SK-N-SH treated with all-trans-retinoic acid at 6 μM for 48 hours (cell line): ENCODE data around the gene USP12.
A peak's percentile ranks its signal among the peaks of the same experiment; 100 is the strongest.

Experiments used
- ATAC-seq: fragments of 200-7000 bp; cut with Tn5 transposase; 3 replicates; pipeline ENCODE4 v1.9.1; 2020; ENCODE audit warnings: mild to moderate bottlenecking, moderate library complexity
- ARNTL ChIP-seq: fragments of 450-650 bp; formaldehyde crosslinking; IDR thresholded peaks from 2 replicates; pipeline ENCODE4 v1.5.0; 2020; ENCODE audit warnings: low read depth, mild to moderate bottlenecking, moderate library complexity, borderline replicate concordance
- BACH2 ChIP-seq: fragments of 250-450 bp; sonication (Bioruptor Pico); IDR thresholded peaks from 2 replicates; pipeline ENCODE4 v1.9.0; 2021; ENCODE audit warnings: mild to moderate bottlenecking, borderline replicate concordance
- CSDC2 ChIP-seq: fragments of 250-450 bp; sonication (Bioruptor Pico); IDR thresholded peaks from 2 replicates; pipeline ENCODE4 v1.5.0; 2020; ENCODE audit warnings: mild to moderate bottlenecking, moderate library complexity
- ESRRG ChIP-seq: fragments of 250-450 bp; sonication (Bioruptor Pico); IDR thresholded peaks from 2 replicates; pipeline ENCODE4 v1.6.1; 2021; ENCODE audit warnings: mild to moderate bottlenecking
- GLIS3 ChIP-seq: fragments of 250-450 bp; sonication (Bioruptor Pico); IDR thresholded peaks from 2 replicates; pipeline ENCODE4 v1.5.0; 2020; ENCODE audit warnings: mild to moderate bottlenecking, moderate library complexity
- ISL1 ChIP-seq: fragments of 250-450 bp; sonication (Bioruptor Pico); IDR thresholded peaks from 2 replicates; pipeline ENCODE4 v2.1.2; 2022; ENCODE audit warnings: mild to moderate bottlenecking, moderate library complexity
- OSR1 ChIP-seq: fragments of 250-450 bp; sonication (Bioruptor Pico); IDR thresholded peaks from 2 replicates; pipeline ENCODE4 v1.8.0; 2022; ENCODE audit warnings: moderate library complexity, mild to moderate bottlenecking, inconsistent platforms
- PATZ1 ChIP-seq: fragments of 250-450 bp; sonication (Bioruptor Pico); IDR thresholded peaks from 2 replicates; pipeline ENCODE4 v1.8.0; 2020; ENCODE audit warnings: mild to moderate bottlenecking, moderate library complexity, borderline replicate concordance
- POU6F1 ChIP-seq: fragments of 250-450 bp; sonication (Bioruptor Pico); IDR thresholded peaks from 2 replicates; pipeline ENCODE4 v1.8.0; 2021; ENCODE audit warnings: low read depth, mild to moderate bottlenecking, moderate library complexity, borderline replicate concordance
- PPARA ChIP-seq: fragments of 250-450 bp; sonication (Bioruptor Pico); IDR thresholded peaks from 2 replicates; pipeline ENCODE4 v1.5.0; 2020; ENCODE audit warnings: mild to moderate bottlenecking, borderline replicate concordance
- RARB ChIP-seq: fragments of 250-450 bp; sonication (Bioruptor Pico); IDR thresholded peaks from 2 replicates; pipeline ENCODE4 v1.8.0; 2021; ENCODE audit warnings: mild to moderate bottlenecking, moderate library complexity
- SNAI2 ChIP-seq: fragments of 250-450 bp; sonication (Bioruptor Pico); IDR thresholded peaks from 2 replicates; pipeline ENCODE4 v1.5.0; 2020; ENCODE audit warnings: mild to moderate bottlenecking, moderate library complexity
- TCF4 ChIP-seq: fragments of 250-450 bp; sonication (Bioruptor Pico); IDR thresholded peaks from 2 replicates; pipeline ENCODE4 v1.8.0; 2021; ENCODE audit warnings: mild to moderate bottlenecking, moderate library complexity, borderline replicate concordance
- TOX ChIP-seq: fragments of 250-450 bp; sonication (Bioruptor Pico); IDR thresholded peaks from 2 replicates; pipeline ENCODE4 v1.8.0; 2021; ENCODE audit warnings: mild to moderate bottlenecking, moderate library complexity, borderline replicate concordance
- ZC3H10 ChIP-seq: fragments of 250-450 bp; sonication (Bioruptor Pico); IDR thresholded peaks from 2 replicates; pipeline ENCODE4 v1.5.1; 2021; ENCODE audit warnings: mild to moderate bottlenecking, moderate library complexity
- ZFP3 ChIP-seq: fragments of 250-450 bp; sonication (Bioruptor Pico); IDR thresholded peaks from 2 replicates; pipeline ENCODE4 v1.5.0; 2020; ENCODE audit warnings: mild to moderate bottlenecking, moderate library complexity
- ZFP30 ChIP-seq: fragments of 450-650 bp; formaldehyde crosslinking; IDR thresholded peaks from 2 replicates; pipeline ENCODE4 v1.5.0; 2022; ENCODE audit warnings: mild to moderate bottlenecking, moderate library complexity
- ZNF565 ChIP-seq: fragments of 450-650 bp; formaldehyde crosslinking; conservative IDR thresholded peaks from 2 replicates; pipeline ENCODE4 v1.5.0; 2020; ENCODE audit warnings: low read depth, mild to moderate bottlenecking, moderate library complexity
- ZNF70 ChIP-seq: fragments of 450-650 bp; formaldehyde crosslinking; IDR thresholded peaks from 2 replicates; pipeline ENCODE4 v1.5.0; 2020; ENCODE audit warnings: mild to moderate bottlenecking, moderate library complexity
- ZNF8 ChIP-seq: fragments of 450-650 bp; formaldehyde crosslinking; IDR thresholded peaks from 2 replicates; pipeline ENCODE4 v1.5.0; 2020; ENCODE audit warnings: mild to moderate bottlenecking, moderate library complexity
- TF ChIP-seq, protein P1 (sequence below): fragments of 250-450 bp; sonication (Bioruptor Pico); IDR thresholded peaks from 2 replicates; pipeline ENCODE4 v1.5.1; 2020; ENCODE audit warnings: low read depth, mild to moderate bottlenecking, moderate library complexity
- TF ChIP-seq, protein P2 (sequence below): fragments of 250-450 bp; sonication (Bioruptor Pico); IDR thresholded peaks from 2 replicates; pipeline ENCODE4 v1.5.0; 2020; ENCODE audit warnings: mild to moderate bottlenecking, moderate library complexity

The USP12 gene

DNA sequence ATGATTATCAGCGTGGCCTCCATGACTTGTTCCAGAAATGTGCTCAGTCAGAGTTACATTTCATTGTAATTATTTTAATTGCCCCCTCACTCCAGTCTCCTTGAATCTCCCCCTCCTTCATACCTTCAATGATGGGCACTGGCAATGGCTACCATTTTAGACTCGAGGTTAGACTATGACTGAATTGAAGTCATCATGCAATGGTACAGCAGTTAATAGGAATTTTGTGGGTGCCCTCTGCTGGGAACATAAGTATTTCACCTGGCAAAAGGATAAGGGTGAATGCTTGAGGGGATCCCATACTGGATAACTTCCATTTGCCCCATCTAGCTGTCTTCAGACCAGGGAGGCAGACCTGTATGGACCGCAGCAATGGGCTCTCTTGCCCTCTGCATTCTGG lies 32.2 kb upstream of the USP12 start:
- TF ChIP-seq, protein P1, sequence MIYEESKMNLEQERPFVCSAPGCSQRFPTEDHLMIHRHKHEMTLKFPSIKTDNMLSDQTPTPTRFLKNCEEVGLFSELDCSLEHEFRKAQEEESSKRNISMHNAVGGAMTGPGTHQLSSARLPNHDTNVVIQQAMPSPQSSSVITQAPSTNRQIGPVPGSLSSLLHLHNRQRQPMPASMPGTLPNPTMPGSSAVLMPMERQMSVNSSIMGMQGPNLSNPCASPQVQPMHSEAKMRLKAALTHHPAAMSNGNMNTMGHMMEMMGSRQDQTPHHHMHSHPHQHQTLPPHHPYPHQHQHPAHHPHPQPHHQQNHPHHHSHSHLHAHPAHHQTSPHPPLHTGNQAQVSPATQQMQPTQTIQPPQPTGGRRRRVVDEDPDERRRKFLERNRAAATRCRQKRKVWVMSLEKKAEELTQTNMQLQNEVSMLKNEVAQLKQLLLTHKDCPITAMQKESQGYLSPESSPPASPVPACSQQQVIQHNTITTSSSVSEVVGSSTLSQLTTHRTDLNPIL (CRISPR knock-in tag) = no peak
- TF ChIP-seq GLIS3 (CRISPR knock-in tag) (no peak), ZNF565 (CRISPR knock-in tag) (no peak), PATZ1 (no peak), ZFP30 (CRISPR knock-in tag) (no peak), OSR1 (no peak), PPARA (CRISPR knock-in tag) (no peak), ZFP3 (CRISPR knock-in tag) (no peak), RARB (CRISPR knock-in tag) (no peak), ISL1 (CRISPR knock-in tag) (no peak), ARNTL (CRISPR knock-in tag) (no peak), POU6F1 (no peak), ESRRG (CRISPR knock-in tag) (no peak)
- peak; percentile 64 for ATAC-seq

DNA sequence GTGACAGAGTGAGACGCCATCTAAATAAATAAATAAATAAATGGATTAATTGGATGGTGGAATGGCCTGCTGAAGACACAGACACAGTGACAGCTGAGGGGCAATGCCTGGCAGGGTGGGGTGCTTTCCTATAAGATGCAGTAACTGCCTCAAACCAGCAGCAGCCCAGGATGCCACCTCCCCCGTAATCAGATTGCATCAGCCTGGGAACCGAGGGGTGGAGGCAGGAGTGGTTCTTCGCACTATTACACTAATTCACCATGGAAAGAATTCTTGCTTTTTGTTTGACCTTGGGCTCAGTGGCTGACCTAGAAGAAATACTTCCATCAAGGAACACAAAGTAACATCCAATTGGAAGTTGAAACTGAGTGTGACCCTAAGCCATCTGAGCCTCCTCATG lies 31.6 kb upstream of the USP12 start:
- no peak for ATAC-seq
- TF ChIP-seq PATZ1 (no peak), TCF4 (no peak), ZFP30 (CRISPR knock-in tag) (no peak), BACH2 (CRISPR knock-in tag) (no peak), CSDC2 (CRISPR knock-in tag) (no peak), ARNTL (CRISPR knock-in tag) (no peak), TOX (no peak), SNAI2 (CRISPR knock-in tag) (no peak), PPARA (CRISPR knock-in tag) (no peak), ZNF565 (CRISPR knock-in tag) (no peak), RARB (CRISPR knock-in tag) (no peak), ZFP3 (CRISPR knock-in tag) (no peak), ESRRG (CRISPR knock-in tag) (no peak), ZC3H10 (CRISPR knock-in tag) (no peak), GLIS3 (CRISPR knock-in tag) (no peak), ZNF8 (CRISPR knock-in tag) (no peak), ZNF70 (CRISPR knock-in tag) (no peak), POU6F1 (no peak)
- TF ChIP-seq, protein P2, sequence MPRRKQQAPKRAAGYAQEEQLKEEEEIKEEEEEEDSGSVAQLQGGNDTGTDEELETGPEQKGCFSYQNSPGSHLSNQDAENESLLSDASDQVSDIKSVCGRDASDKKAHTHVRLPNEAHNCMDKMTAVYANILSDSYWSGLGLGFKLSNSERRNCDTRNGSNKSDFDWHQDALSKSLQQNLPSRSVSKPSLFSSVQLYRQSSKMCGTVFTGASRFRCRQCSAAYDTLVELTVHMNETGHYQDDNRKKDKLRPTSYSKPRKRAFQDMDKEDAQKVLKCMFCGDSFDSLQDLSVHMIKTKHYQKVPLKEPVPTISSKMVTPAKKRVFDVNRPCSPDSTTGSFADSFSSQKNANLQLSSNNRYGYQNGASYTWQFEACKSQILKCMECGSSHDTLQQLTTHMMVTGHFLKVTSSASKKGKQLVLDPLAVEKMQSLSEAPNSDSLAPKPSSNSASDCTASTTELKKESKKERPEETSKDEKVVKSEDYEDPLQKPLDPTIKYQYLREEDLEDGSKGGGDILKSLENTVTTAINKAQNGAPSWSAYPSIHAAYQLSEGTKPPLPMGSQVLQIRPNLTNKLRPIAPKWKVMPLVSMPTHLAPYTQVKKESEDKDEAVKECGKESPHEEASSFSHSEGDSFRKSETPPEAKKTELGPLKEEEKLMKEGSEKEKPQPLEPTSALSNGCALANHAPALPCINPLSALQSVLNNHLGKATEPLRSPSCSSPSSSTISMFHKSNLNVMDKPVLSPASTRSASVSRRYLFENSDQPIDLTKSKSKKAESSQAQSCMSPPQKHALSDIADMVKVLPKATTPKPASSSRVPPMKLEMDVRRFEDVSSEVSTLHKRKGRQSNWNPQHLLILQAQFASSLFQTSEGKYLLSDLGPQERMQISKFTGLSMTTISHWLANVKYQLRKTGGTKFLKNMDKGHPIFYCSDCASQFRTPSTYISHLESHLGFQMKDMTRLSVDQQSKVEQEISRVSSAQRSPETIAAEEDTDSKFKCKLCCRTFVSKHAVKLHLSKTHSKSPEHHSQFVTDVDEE = no peak
